NB4 (cell line): ENCODE results near the gene PLCD1.

ENCODE experiments used
- POLR2A ChIP-seq: IDR thresholded peaks from 2 replicates; pipeline ENCODE4 v1.6.1; 2011; ENCODE audit warnings: mild to moderate bottlenecking; ENCODE audit not compliant: insufficient read length; ENCODE audit errors: extremely low read depth
- TF ChIP-seq, protein P1 (sequence below): IDR thresholded peaks from one replicate; pipeline ENCODE4 v1.5.1; 2012; ENCODE audit warnings: low read depth, low read length
- TF ChIP-seq, protein P2 (sequence below): IDR thresholded peaks from 2 replicates; pipeline ENCODE4 v1.6.1; 2011; ENCODE audit warnings: low read depth, low read length

DNA sequence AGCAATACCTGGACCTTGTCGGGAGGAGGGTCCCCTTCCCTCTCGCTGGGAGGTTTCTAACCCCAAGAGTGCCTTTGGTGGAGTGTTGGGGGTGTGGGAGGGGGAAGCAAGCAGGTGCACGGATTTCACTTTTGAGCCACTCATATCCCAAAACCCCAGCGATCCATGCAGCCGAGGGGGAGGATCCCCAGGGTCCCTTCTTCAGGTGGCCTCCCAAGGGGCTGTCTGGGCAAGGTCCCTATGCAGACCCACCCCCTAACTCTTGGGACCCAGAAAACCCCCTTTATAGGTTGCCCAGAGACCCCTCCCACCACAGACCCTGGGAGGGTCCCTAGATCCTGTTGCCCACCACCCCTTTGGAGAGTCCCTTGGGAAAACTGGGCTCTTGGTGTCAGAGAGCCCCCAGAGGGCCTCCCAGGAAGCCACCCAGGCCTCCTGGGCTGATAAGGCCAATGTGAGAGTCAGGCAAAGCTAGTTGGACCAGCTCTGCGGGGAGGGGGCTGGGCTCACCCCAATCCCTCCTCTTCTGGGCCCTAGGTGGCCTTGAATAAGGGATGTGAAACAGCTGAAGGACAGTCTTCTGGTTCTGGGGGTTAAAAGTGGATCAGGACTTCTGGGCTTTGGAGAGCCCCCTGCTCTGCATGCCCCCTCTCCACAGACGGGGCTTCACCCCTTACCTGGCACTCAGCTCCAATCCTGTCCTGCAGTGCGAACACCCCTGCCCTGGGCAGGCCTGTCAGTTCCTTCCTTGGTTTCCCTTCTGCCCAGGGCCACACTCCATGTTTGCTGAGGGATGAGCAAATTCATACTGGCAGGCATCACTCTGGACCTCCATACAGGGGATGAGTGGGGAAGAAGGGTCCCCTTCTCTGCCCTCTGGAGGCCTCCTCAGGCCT is 932 bp upstream of the PLCD1 start:
- TF ChIP-seq, protein P1, sequence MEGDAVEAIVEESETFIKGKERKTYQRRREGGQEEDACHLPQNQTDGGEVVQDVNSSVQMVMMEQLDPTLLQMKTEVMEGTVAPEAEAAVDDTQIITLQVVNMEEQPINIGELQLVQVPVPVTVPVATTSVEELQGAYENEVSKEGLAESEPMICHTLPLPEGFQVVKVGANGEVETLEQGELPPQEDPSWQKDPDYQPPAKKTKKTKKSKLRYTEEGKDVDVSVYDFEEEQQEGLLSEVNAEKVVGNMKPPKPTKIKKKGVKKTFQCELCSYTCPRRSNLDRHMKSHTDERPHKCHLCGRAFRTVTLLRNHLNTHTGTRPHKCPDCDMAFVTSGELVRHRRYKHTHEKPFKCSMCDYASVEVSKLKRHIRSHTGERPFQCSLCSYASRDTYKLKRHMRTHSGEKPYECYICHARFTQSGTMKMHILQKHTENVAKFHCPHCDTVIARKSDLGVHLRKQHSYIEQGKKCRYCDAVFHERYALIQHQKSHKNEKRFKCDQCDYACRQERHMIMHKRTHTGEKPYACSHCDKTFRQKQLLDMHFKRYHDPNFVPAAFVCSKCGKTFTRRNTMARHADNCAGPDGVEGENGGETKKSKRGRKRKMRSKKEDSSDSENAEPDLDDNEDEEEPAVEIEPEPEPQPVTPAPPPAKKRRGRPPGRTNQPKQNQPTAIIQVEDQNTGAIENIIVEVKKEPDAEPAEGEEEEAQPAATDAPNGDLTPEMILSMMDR: no peak
- TF ChIP-seq POLR2A: no peak
- TF ChIP-seq, protein P2, sequence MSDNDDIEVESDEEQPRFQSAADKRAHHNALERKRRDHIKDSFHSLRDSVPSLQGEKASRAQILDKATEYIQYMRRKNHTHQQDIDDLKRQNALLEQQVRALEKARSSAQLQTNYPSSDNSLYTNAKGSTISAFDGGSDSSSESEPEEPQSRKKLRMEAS: no peak
